GM23338 (cell line): ENCODE data around the gene SLC17A8. TPM values are rescaled to one million over a fixed set of nuclear protein-coding genes. Genes with fewer than 3 reads are reported as not detected.

ENCODE experiments used
- ATAC-seq: fragments of 200-7000 bp; cut with Tn5 transposase; 3 replicates; pipeline ENCODE4 v1.9.1; 2020
- DNase-seq: peaks from one replicate; pipeline ENCODE4 v3.0.0-alpha.2; 2015; ENCODE audit warnings: low spot score
- H2AFZ ChIP-seq: fragments of 200-600 bp; sonication (generic); 2 replicates; pipeline ENCODE4 v1.8.0; 2016; ENCODE audit warnings: antibody characterized with exemption, mild to moderate bottlenecking, moderate library complexity
- H3F3A ChIP-seq: fragments of 200-600 bp; sonication (generic); replicated peaks from 2 replicates; pipeline ENCODE4 v1.8.0; 2017; ENCODE audit warnings: antibody characterized with exemption, mixed run types, low read depth
- H3K27ac ChIP-seq: fragments of 200-600 bp; sonication (generic); 2 replicates; pipeline ENCODE4 v1.6.1; 2016; ENCODE audit warnings: low read depth
- H3K27me3 ChIP-seq: fragments of 200-600 bp; sonication (generic); 2 replicates; pipeline ENCODE4 v1.8.0; 2016; ENCODE audit warnings: mild to moderate bottlenecking, mixed run types, moderate library complexity; ENCODE audit not compliant: insufficient read depth
- H3K36me3 ChIP-seq: fragments of 200-600 bp; sonication (generic); 2 replicates; pipeline ENCODE4 v1.8.0; 2016; ENCODE audit warnings: mild to moderate bottlenecking; ENCODE audit not compliant: insufficient read depth
- H3K4me1 ChIP-seq: fragments of 200-600 bp; sonication (generic); 2 replicates; pipeline ENCODE4 v1.8.0; 2016; ENCODE audit warnings: mild to moderate bottlenecking, moderate library complexity; ENCODE audit not compliant: insufficient read depth
- H3K4me2 ChIP-seq: fragments of 200-600 bp; sonication (generic); 2 replicates; pipeline ENCODE4 v1.7.1; 2017; ENCODE audit warnings: mixed run types
- H3K4me3 ChIP-seq: fragments of 200-600 bp; sonication (generic); 2 replicates; pipeline ENCODE4 v1.6.1; 2016; ENCODE audit warnings: mixed run types
- H3K79me2 ChIP-seq: fragments of 200-600 bp; sonication (generic); replicated peaks from 2 replicates; pipeline ENCODE4 v1.8.0; 2017; ENCODE audit warnings: mild to moderate bottlenecking; ENCODE audit not compliant: insufficient read depth
- H3K9me2 ChIP-seq: fragments of 200-600 bp; sonication (generic); 2 replicates; pipeline ENCODE4 v1.8.0; 2017; ENCODE audit not compliant: insufficient read depth
- H4K20me1 ChIP-seq: fragments of 200-600 bp; sonication (generic); replicated peaks from 2 replicates; pipeline ENCODE4 v1.8.0; 2017; ENCODE audit warnings: mild to moderate bottlenecking; ENCODE audit not compliant: insufficient read depth
- H3K27ac Mint-ChIP-seq: 2 replicates; pipeline ENCODE4 v1.8.0; 2020; ENCODE audit warnings: inconsistent platforms, mild to moderate bottlenecking, moderate library complexity, mixed read lengths
- H3K27me3 Mint-ChIP-seq: 3 replicates; pipeline ENCODE4 v1.8.0; 2022; ENCODE audit warnings: low read depth, mild to moderate bottlenecking, moderate library complexity, mixed read lengths, inconsistent platforms; ENCODE audit not compliant: insufficient read depth, poor library complexity
- H3K36me3 Mint-ChIP-seq: 3 replicates; pipeline ENCODE4 v1.8.0; 2021; ENCODE audit warnings: low read depth, mild to moderate bottlenecking, inconsistent platforms, moderate library complexity, mixed read lengths
- H3K4me1 Mint-ChIP-seq: 3 replicates; pipeline ENCODE4 v1.8.0; 2020; ENCODE audit warnings: mild to moderate bottlenecking, inconsistent platforms, mixed read lengths
- H3K4me3 Mint-ChIP-seq: 3 replicates; pipeline ENCODE4 v1.8.0; 2021; ENCODE audit warnings: moderate library complexity, mild to moderate bottlenecking, inconsistent platforms, mixed read lengths
- H3K9me3 Mint-ChIP-seq: 3 replicates; pipeline ENCODE4 v1.8.0; 2020; ENCODE audit warnings: moderate library complexity, mild to moderate bottlenecking, inconsistent platforms, mixed read lengths
- ETS1 ChIP-seq: IDR thresholded peaks from 2 replicates; pipeline ENCODE4 v1.6.1; 2016; ENCODE audit warnings: antibody characterized with exemption
- EZH2 ChIP-seq: fragments of 200-600 bp; sonication (generic); IDR thresholded peaks from one replicate; pipeline ENCODE4 v1.8.0; 2017; ENCODE audit warnings: antibody characterized with exemption, mild to moderate bottlenecking, low read depth; ENCODE audit not compliant: unreplicated experiment
- EZH2phosphoT487 ChIP-seq: fragments of 200-600 bp; sonication (generic); IDR thresholded peaks from one replicate; pipeline ENCODE4 v1.8.1; 2018; ENCODE audit warnings: antibody characterized with exemption; ENCODE audit not compliant: unreplicated experiment
- JUNB ChIP-seq: IDR thresholded peaks from one replicate; pipeline ENCODE4 v1.6.1; 2016; ENCODE audit warnings: antibody characterized with exemption; ENCODE audit not compliant: unreplicated experiment
- REST ChIP-seq: IDR thresholded peaks from one replicate; pipeline ENCODE4 v1.6.1; 2018; ENCODE audit warnings: antibody characterized with exemption; ENCODE audit not compliant: unreplicated experiment
- ZNF331 ChIP-seq: fragments of 250-450 bp; sonication (Bioruptor Pico); IDR thresholded peaks from 2 replicates; pipeline ENCODE4 v1.5.0; 2020; ENCODE audit warnings: low read depth, mild to moderate bottlenecking, moderate library complexity
- ZNF462 ChIP-seq: fragments of 250-450 bp; sonication (Bioruptor Pico); IDR thresholded peaks from 2 replicates; pipeline ENCODE4 v1.5.0; 2020; ENCODE audit warnings: mild to moderate bottlenecking, moderate library complexity
- polyA plus RNA-seq: library from polyadenylated mRNA; unstranded; fragments of >200 nt; fragmentation: Nextera tagmentation; extraction: Ambion mirVana; gene quantifications from 2 replicates; pipeline ENCODE4 v1.2.1, GENCODE V29; 2016
- total RNA-seq: library from RNA; depleted of rRNA; stranded (reverse); fragments of >200 nt; shearing (Covaris generic); gene quantifications from 2 replicates; pipeline ENCODE4 v1.2.3, GENCODE V29; 2014

The SLC17A8 gene
- total and polyA plus RNA-seq, 2 experiments from 2014 or later = 0.05 to 0.24 TPM

GRCh38 chr12:100359822-100360221 is 2.9 kb downstream of the SLC17A8 start (continued):
- no peak for TF ChIP-seq ZNF462 (CRISPR knock-in tag)

GRCh38 chr12:100360450-100360849 is 3.6 kb downstream of the SLC17A8 start:
- no peak overlapping the region for H3K4me3 Mint-ChIP-seq
- peaks cover 6% of the 10 kb centered on the region for H3K27me3 Mint-ChIP-seq
- H3K36me3 Mint-ChIP-seq = no peaks in the 10 kb centered on the region
- H3K4me3 ChIP-seq = no peak overlapping the region
- no peak overlapping the region for H3K27ac Mint-ChIP-seq
- H3K4me1 Mint-ChIP-seq = peaks cover 20% of the 10 kb centered on the region; the same call in 2 of the 3 replicates
- H3K9me3 Mint-ChIP-seq = no peaks in the 10 kb centered on the region
- no peak overlapping the region for H3K27ac ChIP-seq
- H3K9me2 ChIP-seq = no peaks in the 10 kb centered on the region; the same call in 1 of the 2 replicates
- no peaks in the 10 kb centered on the region for H3K27me3 ChIP-seq
- no peak for DNase-seq
- no peaks in the 10 kb centered on the region for H3K36me3 ChIP-seq
- no peaks in the 10 kb centered on the region for H3K79me2 ChIP-seq
- H4K20me1 ChIP-seq = no peaks in the 10 kb centered on the region
- H3F3A ChIP-seq = no peaks in the 10 kb centered on the region
- peaks cover 15% of the 10 kb centered on the region for H3K4me1 ChIP-seq
- no peak for ATAC-seq
- no peak overlapping the region; the same call in 1 of the 2 replicates for H2AFZ ChIP-seq
- H3K4me2 ChIP-seq = no peak overlapping the region
- TF ChIP-seq EZH2 (no peak), JUNB (no peak), ZNF331 (CRISPR knock-in tag) (no peak), ETS1 (no peak), EZH2phosphoT487 (no peak), REST (no peak)
